HK-2 (cell line): Measurements from ENCODE around the gene RNF181.
"Not testable (repeated sequence)": the region's sequence is repeated elsewhere in the genome, so short reads cannot be mapped to it uniquely, and the experiment has no call there.

Source experiments
- DNase-seq: peaks from one replicate; pipeline ENCODE4 v3.0.0-alpha.2; 2018; ENCODE audit not compliant: unreplicated experiment

The RNF181 gene

GRCh38 chr2:85596486-85597143 lies 1.1 kb downstream of the RNF181 start:
- no peak for DNase-seq

GRCh38 chr2:85597241-85597640 lies 1.7 kb downstream of the RNF181 start:
- no peak for DNase-seq

GRCh38 chr2:85598594-85599340 lies 3.2 kb downstream of the RNF181 start:
- DNase-seq: no peak

GRCh38 chr2:85599468-85600234 lies 4.1 kb downstream of the RNF181 start:
- DNase-seq: no peak

- DNase-seq: no peak
Observed at GRCh38 chr2:85600235-85600575, 4.7 kb downstream of the RNF181 start.

- no peak for DNase-seq
Observed at GRCh38 chr2:85600951-85601770, 5.6 kb downstream of the RNF181 start.

GRCh38 chr2:85601771-85602475 lies 6.4 kb downstream of the RNF181 start:
- peak; percentile 70 for DNase-seq

GRCh38 chr2:85602476-85603234 lies 7.1 kb downstream of the RNF181 start, which contains the start of gene TMEM150A:
Gene TMEM150A, minus strand, starts transcription at chr2:85602698. Its CDS starts 750 bp downstream, at chr2:85601948.
- DNase-seq: peak; percentile 89

GRCh38 chr2:85604133-85604444 lies 8.5 kb downstream of the RNF181 start:
- not testable (repeated sequence) for DNase-seq

GRCh38 chr2:85604568-85605339 lies 9.2 kb downstream of the RNF181 start:
- DNase-seq: no peak

GRCh38 chr2:85605406-85606115 lies 10.0 kb downstream of the RNF181 start:
- no peak for DNase-seq

- no peak for DNase-seq
Observed at GRCh38 chr2:85606116-85606455, 10.5 kb downstream of the RNF181 start.

GRCh38 chr2:85607268-85608215 lies 12.0 kb downstream of the RNF181 start:
- DNase-seq: no peak

- DNase-seq: no peak
Observed at GRCh38 chr2:85611217-85611704, 15.7 kb downstream of the RNF181 start.

GRCh38 chr2:85611705-85612587 lies 16.4 kb downstream of the RNF181 start, which contains the start of gene C2orf68:
Gene C2orf68, minus strand, starts transcription at chr2:85612066. Its CDS starts 82 bp downstream, at chr2:85611984.
- peak; percentile 91 for DNase-seq

- DNase-seq: no peak
Observed at GRCh38 chr2:85613717-85614515, 18.4 kb downstream of the RNF181 start.
